Subcutaneous adipose tissue (tissue), 4 donors: Measurements from ENCODE around the gene TRIM3. TPM values are rescaled to one million over a fixed set of nuclear protein-coding genes. Genes with fewer than 3 reads are reported as not detected.

Source experiments
- CTCF ChIP-seq: fragments of 450-650 bp; IDR thresholded peaks from one replicate; pipeline ENCODE4 v1.5.1; 2016; ENCODE audit warnings: low read depth, mild to moderate bottlenecking, control low read depth, antibody characterized with exemption, moderate library complexity
- total RNA-seq, 4 donors: library from RNA; depleted of rRNA; stranded (reverse); fragments of >200 nt; gene quantifications; one replicate each; pipeline ENCODE4 v1.1.0, GENCODE V29; 2016

Gene TRIM3
- total RNA-seq: 10 to 100 TPM; 11.9 to 22.0 (median 19.2) TPM

DNA sequence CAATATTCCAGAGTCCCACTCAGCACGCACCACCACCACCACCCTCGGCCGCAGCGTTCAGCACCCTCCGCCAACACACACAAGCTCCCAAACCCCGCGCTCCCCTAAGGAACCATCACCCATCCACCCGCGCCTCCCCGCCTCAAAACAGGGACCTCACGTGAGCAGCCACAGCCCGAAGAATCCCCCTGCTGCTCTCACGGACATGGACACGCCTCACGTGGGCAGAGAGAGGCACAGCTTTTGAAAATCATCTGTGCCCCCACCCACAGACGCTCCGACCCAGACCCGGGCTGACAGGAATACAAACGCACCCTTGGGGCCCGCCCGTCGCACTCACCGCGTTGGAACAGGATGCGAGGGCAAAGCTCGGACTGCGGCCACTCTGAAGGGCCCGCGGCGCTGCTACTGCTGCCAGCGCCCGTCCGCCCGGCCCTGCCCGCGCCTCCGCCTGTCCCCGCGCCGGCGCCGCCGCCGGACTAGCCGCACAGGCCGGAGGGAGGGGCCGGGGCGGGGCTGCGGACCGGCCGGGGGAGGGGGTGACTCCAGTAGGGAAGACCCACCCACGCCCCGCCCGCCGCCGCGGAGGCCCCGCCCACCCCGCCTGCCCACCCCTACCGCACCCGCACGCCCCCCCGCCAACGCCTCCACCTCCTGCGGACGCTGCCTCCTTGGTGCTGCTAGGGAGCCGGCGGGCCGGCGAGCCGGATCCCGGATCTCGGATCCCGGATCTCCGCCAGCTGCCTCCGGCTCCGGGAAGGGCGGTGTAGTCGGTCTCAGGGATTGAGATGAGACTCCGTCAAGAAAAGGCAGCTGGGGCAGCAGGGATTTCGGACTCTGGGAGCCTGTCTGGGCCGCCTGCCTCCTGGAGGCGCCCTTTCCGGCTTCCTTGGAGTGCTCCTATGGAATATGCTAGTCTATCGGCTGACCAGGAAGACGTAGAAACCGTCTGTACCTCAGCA is at the start of gene TRIM3:
Gene TRIM3 (minus strand): TSS at position 491 of the 962 bp plus-strand sequence. CDS start 8,246 bp downstream, outside the sequence.
- TF ChIP-seq CTCF: no peak

DNA sequence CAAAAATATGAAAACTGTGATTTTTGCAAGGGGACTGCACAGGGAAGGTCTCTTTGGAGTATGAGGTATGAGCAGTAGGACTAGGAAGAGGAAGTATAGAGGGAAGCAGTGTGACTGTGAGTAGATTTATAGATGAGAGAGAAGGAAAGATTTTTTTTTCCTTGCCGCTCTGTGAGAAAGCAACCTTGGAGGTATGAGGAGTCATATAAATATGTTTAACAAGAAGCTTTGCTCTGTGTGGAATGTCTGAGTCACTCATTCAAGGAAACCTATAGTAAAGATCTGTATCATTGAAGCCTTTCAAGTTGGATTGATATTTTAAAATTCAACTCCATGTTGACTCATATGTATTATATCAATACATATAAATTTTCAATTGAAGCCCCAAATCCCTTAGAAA is 49.5 kb upstream of the TRIM3 start:
- TF ChIP-seq CTCF: no peak

GRCh38 chr11:6520265-6520664 is 46.5 kb upstream of the TRIM3 start:
- no peak for TF ChIP-seq CTCF

DNA sequence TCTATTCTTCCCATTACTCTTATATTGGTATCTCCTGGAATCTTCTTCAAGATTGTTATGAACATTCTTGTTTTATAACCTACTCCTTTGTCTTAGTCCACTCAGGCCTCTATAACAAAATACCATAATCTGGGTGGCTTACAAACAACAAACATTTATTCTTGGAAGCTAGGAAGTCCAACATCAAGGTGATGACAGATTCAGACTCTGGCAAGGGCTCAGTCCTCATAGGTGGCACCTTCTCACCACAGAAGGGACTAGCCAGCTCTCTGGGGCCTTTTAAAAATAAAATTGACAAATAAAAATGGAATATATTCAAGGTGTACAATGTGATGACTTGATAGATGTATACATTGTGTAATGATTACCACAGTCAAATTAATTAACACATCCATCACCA is 43.1 kb upstream of the TRIM3 start:
- TF ChIP-seq CTCF: no peak

GRCh38 chr11:6505577-6506240 is 32.0 kb upstream of the TRIM3 start:
- TF ChIP-seq CTCF: no peak

GRCh38 chr11:6504166-6504565 is 30.4 kb upstream of the TRIM3 start:
- TF ChIP-seq CTCF: no peak

DNA sequence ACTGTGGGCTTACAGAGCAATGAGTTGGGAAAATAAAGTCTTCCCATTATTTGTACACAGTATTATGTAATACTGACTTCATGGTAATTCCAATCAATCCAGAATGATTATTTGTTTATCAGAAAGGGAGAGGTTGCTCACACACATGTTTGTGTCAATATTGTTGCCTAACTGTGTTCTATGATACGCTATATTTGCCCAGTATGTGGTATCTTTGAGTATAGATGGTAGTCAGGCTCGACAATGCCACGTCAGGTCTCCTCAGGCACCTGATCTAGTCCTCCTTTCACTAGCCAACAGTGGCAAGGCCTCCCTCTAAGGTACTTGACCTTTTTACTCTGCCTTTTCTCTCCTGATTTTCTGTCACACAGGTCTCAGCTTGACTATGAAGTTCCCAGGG is 28.6 kb upstream of the TRIM3 start:
- no peak for TF ChIP-seq CTCF
